Astrocyte of the cerebellum (primary cell): ENCODE results near the gene CASP8.
"Not testable (repeated sequence)": the region's sequence is repeated elsewhere in the genome, so short reads cannot be mapped to it uniquely, and the experiment has no call there.

Experiments
- DNase-seq: peaks from one replicate; pipeline ENCODE4 v3.0.0-alpha.2; 2011; ENCODE audit warnings: low read depth
- H3K4me3 ChIP-seq: 2 replicates; pipeline ENCODE4 v1.5.1; 2011; ENCODE audit warnings: mild to moderate bottlenecking, low read depth, low read length, moderate library complexity
- CTCF ChIP-seq: IDR thresholded peaks from 2 replicates; pipeline ENCODE4 v1.5.1; 2012; ENCODE audit warnings: low read length, low read depth, moderate library complexity, mild to moderate bottlenecking; ENCODE audit errors: missing control alignments
- in situ Hi-C: cut with HindIII; loops from 2 replicates; pipeline ENCODE4 v1.10.0; 2017; ENCODE audit warnings: low sequenced_read_pairs

CASP8 gene

GRCh38 chr2:201298462-201299052, 38.2 kb downstream of the CASP8 start:
- in situ Hi-C loops = no loop called here
- no peak for TF ChIP-seq CTCF
- DNase-seq = no peak
- no peak overlapping the region for H3K4me3 ChIP-seq

- in situ Hi-C loops, H3K4me3 ChIP-seq, DNase-seq: not testable (repeated sequence)
These were observed 39.6 kb downstream of the CASP8 start for GRCh38 chr2:201299929-201300328.

- DNase-seq = no peak
- H3K4me3 ChIP-seq = no peak overlapping the region
- TF ChIP-seq CTCF = no peak
- in situ Hi-C loops = no loop called here
These were observed 47.5 kb downstream of the CASP8 start for GRCh38 chr2:201307876-201308275.

- in situ Hi-C loops = no loop called here
- no peak overlapping the region for H3K4me3 ChIP-seq
- TF ChIP-seq CTCF = no peak
- DNase-seq = no peak
These were observed 48.6 kb downstream of the CASP8 start for GRCh38 chr2:201308914-201309313.

- TF ChIP-seq CTCF = no peak
- no peak for DNase-seq
- in situ Hi-C loops = no loop called here
- no peak overlapping the region for H3K4me3 ChIP-seq
These were observed 53.0 kb downstream of the CASP8 start for GRCh38 chr2:201313362-201313761.

- in situ Hi-C loops = no loop called here
- DNase-seq = no peak
- no peak overlapping the region for H3K4me3 ChIP-seq
- TF ChIP-seq CTCF = no peak
These were observed 59.2 kb downstream of the CASP8 start for GRCh38 chr2:201319511-201319910.

GRCh38 chr2:201320257-201320656, 59.9 kb downstream of the CASP8 start:
- DNase-seq = no peak
- no peak overlapping the region for H3K4me3 ChIP-seq
- no peak for TF ChIP-seq CTCF
- in situ Hi-C loops = no loop called here
